Upper lobe of left lung (tissue), 4 donors: ENCODE results near the gene B9D1.

ENCODE experiments used
- POLR2A ChIP-seq, 4 donors: fragments of 450-650 bp; IDR thresholded peaks; one replicate each; pipeline ENCODE4 v1.5.1; 2016 to 2017; ENCODE audit warnings: antibody characterized with exemption in 4 of 4, mild to moderate bottlenecking in 2 of 4
- TF ChIP-seq, protein P1 (sequence below), 6 experiments: fragments of 450-650 bp in 4 of 6; fragments of 200-600 bp in 2 of 6; sonication (generic) in 2 of 6; IDR thresholded peaks; one replicate each; pipeline ENCODE4 v1.5.1; 2016 to 2019; ENCODE audit warnings: antibody characterized with exemption in 6 of 6

GRCh38 chr17:19374136-19374535 lies 11.6 kb upstream of the B9D1 start:
- no peak for TF ChIP-seq POLR2A (IDR thresholded peaks at IDR 0.05)
- TF ChIP-seq, protein P1, sequence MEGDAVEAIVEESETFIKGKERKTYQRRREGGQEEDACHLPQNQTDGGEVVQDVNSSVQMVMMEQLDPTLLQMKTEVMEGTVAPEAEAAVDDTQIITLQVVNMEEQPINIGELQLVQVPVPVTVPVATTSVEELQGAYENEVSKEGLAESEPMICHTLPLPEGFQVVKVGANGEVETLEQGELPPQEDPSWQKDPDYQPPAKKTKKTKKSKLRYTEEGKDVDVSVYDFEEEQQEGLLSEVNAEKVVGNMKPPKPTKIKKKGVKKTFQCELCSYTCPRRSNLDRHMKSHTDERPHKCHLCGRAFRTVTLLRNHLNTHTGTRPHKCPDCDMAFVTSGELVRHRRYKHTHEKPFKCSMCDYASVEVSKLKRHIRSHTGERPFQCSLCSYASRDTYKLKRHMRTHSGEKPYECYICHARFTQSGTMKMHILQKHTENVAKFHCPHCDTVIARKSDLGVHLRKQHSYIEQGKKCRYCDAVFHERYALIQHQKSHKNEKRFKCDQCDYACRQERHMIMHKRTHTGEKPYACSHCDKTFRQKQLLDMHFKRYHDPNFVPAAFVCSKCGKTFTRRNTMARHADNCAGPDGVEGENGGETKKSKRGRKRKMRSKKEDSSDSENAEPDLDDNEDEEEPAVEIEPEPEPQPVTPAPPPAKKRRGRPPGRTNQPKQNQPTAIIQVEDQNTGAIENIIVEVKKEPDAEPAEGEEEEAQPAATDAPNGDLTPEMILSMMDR (IDR thresholded peaks at IDR 0.05): no peak
